Endothelial cell of umbilical vein (primary cell): ENCODE results near the gene TRIM42. TPM values are rescaled to one million over a fixed set of nuclear protein-coding genes. Genes with fewer than 3 reads are reported as not detected.

Source experiments
- BruUV-seq: library from RNA; stranded (reverse); fragments of 400-500 nt; replicated peaks from 2 replicates; lab custom pipeline; 2021; lab: Mats Ljungman, UMichigan
- CTCF ChIA-PET: fragments of 300-600, 350-600 bp; sonication (Branson Sonifier 250); formaldehyde crosslinking; loops from one replicate; lab custom pipeline; 2021; ENCODE audit warnings: antibody characterized with exemption, inconsistent platforms; lab: Charles Lee
- POLR2A ChIA-PET: fragments of 300-600, 350-600 bp; sonication (Branson Sonifier 250); formaldehyde crosslinking; loops from one replicate; lab custom pipeline; 2021; ENCODE audit warnings: antibody characterized with exemption, inconsistent platforms; lab: Charles Lee
- DNase-seq: peaks from one replicate; pipeline ENCODE4 v3.0.0-alpha.2; 2011; ENCODE audit warnings: low read depth, low spot score
- FAIRE-seq: peaks from 2 replicates; lab custom pipeline; 2011; peaks lifted over from hg19 to GRCh38; lab: Jason Lieb, UNC
- H2AFZ ChIP-seq: 2 replicates; pipeline ENCODE4 v1.6.0; 2012; ENCODE audit warnings: low read depth, low read length, control low read depth, inconsistent platforms
- H3K27ac ChIP-seq: 2 replicates; pipeline ENCODE4 v1.5.1; 2011; ENCODE audit warnings: low read depth, mild to moderate bottlenecking, control low read depth, low read length, moderate library complexity; ENCODE audit not compliant: insufficient read depth
- H3K27me3 ChIP-seq, 2 experiments: 2 replicates each; pipeline versions ENCODE4 v1.6.0 to v1.6.1; 2011; ENCODE audit warnings: low read length in 2 of 2, mixed read lengths in 1 of 2; ENCODE audit not compliant: control insufficient read depth in 2 of 2, insufficient read depth in 2 of 2
- H3K36me3 ChIP-seq, 2 experiments: 2 replicates in 1 of 2; 3 replicates in 1 of 2; pipeline ENCODE4 v1.5.1; 2011; ENCODE audit warnings: low read length in 2 of 2, mild to moderate bottlenecking in 1 of 2, moderate library complexity in 1 of 2; ENCODE audit not compliant: control insufficient read depth in 2 of 2, insufficient read depth in 2 of 2; ENCODE audit errors: extremely low read depth in 1 of 2
- H3K4me1 ChIP-seq: 3 replicates; pipeline ENCODE4 v1.5.1; 2011; ENCODE audit warnings: mild to moderate bottlenecking, low read length; ENCODE audit not compliant: control insufficient read depth, insufficient read depth; ENCODE audit errors: extremely low read depth
- H3K4me2 ChIP-seq: 2 replicates; pipeline ENCODE4 v1.6.1; 2011; ENCODE audit warnings: low read length, control low read depth, mixed read lengths; ENCODE audit not compliant: insufficient read depth
- H3K4me3 ChIP-seq, 3 experiments: fragments of 200-600 bp in 1 of 3; sonication (generic), shearing (Covaris generic) in 1 of 3; replicated peaks in 1 of 3; 2 replicates each; pipeline ENCODE4 v1.5.1; 2011 to 2016; ENCODE audit warnings: control low read depth in 3 of 3, low read length in 3 of 3, mild to moderate bottlenecking in 2 of 3, inconsistent platforms in 1 of 3, low read depth in 1 of 3, moderate library complexity in 1 of 3; ENCODE audit not compliant: insufficient read depth in 1 of 3
- H3K79me2 ChIP-seq: 2 replicates; pipeline ENCODE4 v1.6.0; 2012; ENCODE audit warnings: low read length, inconsistent platforms; ENCODE audit not compliant: control insufficient read depth, insufficient read depth
- H3K9ac ChIP-seq: replicated peaks from 2 replicates; pipeline ENCODE3; 2011; ENCODE audit warnings: low read length, control low read depth; ENCODE audit not compliant: insufficient read depth; ENCODE audit errors: extremely low read depth
- H3K9me1 ChIP-seq: replicated peaks from 3 replicates; pipeline ENCODE4 v1.6.0; 2011; ENCODE audit warnings: mild to moderate bottlenecking, low read length; ENCODE audit not compliant: control insufficient read depth, insufficient read depth; ENCODE audit errors: extremely low read depth
- H3K9me3 ChIP-seq: replicated peaks from 2 replicates; pipeline ENCODE4 v1.5.1; 2012; ENCODE audit warnings: low read length, inconsistent platforms; ENCODE audit not compliant: control insufficient read depth, insufficient read depth
- H4K20me1 ChIP-seq: replicated peaks from 2 replicates; pipeline ENCODE3; 2011; ENCODE audit warnings: mild to moderate bottlenecking, low read length; ENCODE audit not compliant: control insufficient read depth, insufficient read depth; ENCODE audit errors: extremely low read depth
- EZH2 ChIP-seq: IDR thresholded peaks from 2 replicates; pipeline ENCODE4 v1.6.1; 2012; ENCODE audit warnings: borderline replicate concordance, low read depth, mild to moderate bottlenecking, moderate library complexity, low read length, inconsistent platforms; ENCODE audit not compliant: severe bottlenecking
- FOS ChIP-seq: IDR thresholded peaks from 2 replicates; pipeline ENCODE4 v1.6.1; 2011; ENCODE audit warnings: mild to moderate bottlenecking, low read length, moderate library complexity, borderline replicate concordance; ENCODE audit not compliant: insufficient read depth
- GATA2 ChIP-seq: IDR thresholded peaks from 2 replicates; pipeline ENCODE4 v1.7.0; 2011; ENCODE audit warnings: low read depth, mild to moderate bottlenecking, moderate library complexity, mixed read lengths, low read length; ENCODE audit not compliant: insufficient read length, insufficient read depth
- POLR2A ChIP-seq: IDR thresholded peaks from 2 replicates; pipeline ENCODE4 v1.6.1; 2012; ENCODE audit warnings: low read depth, mild to moderate bottlenecking, control low read depth, low read length
- POLR2AphosphoS5 ChIP-seq: IDR thresholded peaks from 2 replicates; pipeline ENCODE4 v1.6.1; 2012; ENCODE audit warnings: low read depth, mild to moderate bottlenecking, control low read depth, low read length, moderate library complexity; ENCODE audit not compliant: insufficient read depth
- dilution Hi-C: fragments of 300-500 bp; cut with MboI; formaldehyde crosslinking; loops from one replicate; pipeline ENCODE4 v1.15.0; 2019; ENCODE audit warnings: low sequenced_read_pairs; ENCODE audit not compliant: extremely low pct_ligation_motif_present
- intact Hi-C: fragments of 100-400 bp; cut with micrococcal nuclease; formaldehyde crosslinking; loops from one replicate; pipeline ENCODE4 v1.10.0; 2022
- polyA plus RNA-seq, 4 experiments: library from polyadenylated mRNA; depleted of rRNA in 3 of 4; stranded (reverse) in 3 of 4; unstranded in 1 of 4; fragments of >200 nt; gene quantifications; 2 replicates each; pipeline versions ENCODE4 v1.2.1 to v1.2.3, GENCODE V29; 2011 to 2012; ENCODE audit warnings: missing spikeins in 1 of 4
- total RNA-seq: library from RNA; stranded (reverse); gene quantifications from 2 replicates; pipeline ENCODE4 v1.2.3, GENCODE V29; 2021
- TF ChIP-seq, protein P1 (sequence below): IDR thresholded peaks from 2 replicates; pipeline ENCODE4 v1.6.1; 2011; ENCODE audit not compliant: insufficient read depth, insufficient read length
- TF ChIP-seq, protein P2 (sequence below), 2 donors: IDR thresholded peaks; 1 replicate in 1 of 2; 2 replicates in 1 of 2; pipeline ENCODE4 v1.5.1; 2011; ENCODE audit warnings: low read length in 2 of 2, mild to moderate bottlenecking in 2 of 2, moderate library complexity in 2 of 2, control low read depth in 1 of 2, inconsistent platforms in 1 of 2, low read depth in 1 of 2; ENCODE audit not compliant: insufficient read depth in 1 of 2; ENCODE audit errors: extremely low read depth in 1 of 2

Gene TRIM42
- total and polyA plus RNA-seq, 2 donors (not counting 3 experiments of a cell fraction or from before 2014, with no cell fraction given) = not detected

DNA sequence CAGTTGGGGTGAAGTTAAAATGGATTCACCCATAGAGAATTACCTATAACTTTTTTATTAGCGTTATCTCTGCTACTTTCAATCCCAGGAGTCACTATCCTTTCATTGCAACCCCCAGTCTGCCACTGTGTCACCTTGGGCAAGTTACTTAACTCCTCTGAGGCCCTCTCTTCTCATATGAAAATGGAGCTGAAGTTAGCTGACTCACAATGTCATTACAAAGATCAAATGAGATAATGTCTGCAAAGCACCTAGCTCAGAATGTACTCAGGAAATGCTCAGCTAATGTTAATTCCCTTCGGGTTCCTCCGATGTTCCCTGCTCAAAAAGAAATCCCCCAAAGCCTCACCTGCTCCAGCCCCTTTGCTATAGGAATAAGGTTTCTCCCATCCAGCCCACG is 50.0 kb downstream of the TRIM42 start:
- Histone ChIP-seq H3K9me1 (no peaks in the 10 kb centered on the region), H3K4me1 (no peaks in the 10 kb centered on the region), H3K4me2 (no peak overlapping the region), H3K4me3 (no peak overlapping the region), H3K27ac (no peak overlapping the region), H3K9me3 (no peaks in the 10 kb centered on the region), H2AFZ (no peak overlapping the region), H3K79me2 (no peaks in the 10 kb centered on the region), H4K20me1 (no peaks in the 10 kb centered on the region), H3K36me3 (no peaks in the 10 kb centered on the region), H3K9ac (no peak overlapping the region), H3K27me3 (no peaks in the 10 kb centered on the region)
- POLR2A ChIA-PET = no interaction called here
- intact Hi-C loops = no loop called here
- no peak for FAIRE-seq
- no TSS peak for BruUV-seq
- TF ChIP-seq, protein P1, sequence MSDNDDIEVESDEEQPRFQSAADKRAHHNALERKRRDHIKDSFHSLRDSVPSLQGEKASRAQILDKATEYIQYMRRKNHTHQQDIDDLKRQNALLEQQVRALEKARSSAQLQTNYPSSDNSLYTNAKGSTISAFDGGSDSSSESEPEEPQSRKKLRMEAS = no peak
- CTCF ChIA-PET = no interaction called here
- dilution Hi-C loops = no loop called here
- DNase-seq = no peak

DNA sequence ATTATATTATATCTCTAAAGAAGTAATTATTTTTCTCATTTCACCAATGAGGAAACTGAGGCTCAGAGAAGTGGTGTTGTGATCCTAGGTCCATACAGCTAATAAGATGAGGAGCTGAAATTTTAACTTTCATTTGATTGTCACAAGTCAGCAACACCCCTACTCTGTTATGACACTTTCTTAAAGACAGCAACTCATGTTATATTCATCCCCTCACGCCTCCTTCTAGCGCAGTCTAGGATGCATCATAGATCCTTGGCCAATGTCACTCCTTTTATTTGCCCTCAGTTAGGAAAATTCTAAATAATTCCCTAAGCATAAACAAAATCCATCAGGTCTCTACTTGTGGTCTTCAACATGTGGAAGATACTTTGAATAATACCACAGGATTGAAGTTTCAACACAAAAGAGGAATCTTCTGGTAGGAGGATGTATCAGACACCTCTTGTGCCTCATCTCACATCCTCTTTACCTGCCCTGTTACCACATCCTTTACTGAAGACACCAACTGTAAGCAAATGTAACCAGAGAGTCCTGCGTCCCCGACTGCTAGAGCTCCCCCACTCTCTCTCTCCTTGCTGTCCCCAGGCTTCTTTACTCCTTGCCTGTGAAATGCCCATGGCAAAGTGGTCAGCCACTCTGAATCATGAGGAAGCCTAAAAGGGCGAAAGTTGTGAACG is 53.7 kb downstream of the TRIM42 start:
- dilution Hi-C loops = no loop called here
- Histone ChIP-seq H3K9me1 (no peaks in the 10 kb centered on the region), H4K20me1 (no peaks in the 10 kb centered on the region), H3K79me2 (no peaks in the 10 kb centered on the region), H3K9ac (no peak overlapping the region), H3K4me3 (no peak overlapping the region), H3K36me3 (no peaks in the 10 kb centered on the region), H3K27me3 (no peaks in the 10 kb centered on the region), H3K4me2 (no peak overlapping the region), H3K4me1 (no peaks in the 10 kb centered on the region), H2AFZ (no peak overlapping the region), H3K9me3 (no peaks in the 10 kb centered on the region), H3K27ac (no peak overlapping the region)
- no TSS peak for BruUV-seq
- CTCF ChIA-PET = no interaction called here
- FAIRE-seq = no peak
- POLR2A ChIA-PET = no interaction called here
- TF ChIP-seq POLR2A (no peak), EZH2 (no peak), POLR2AphosphoS5 (no peak), FOS (no peak), GATA2 (no peak)
- TF ChIP-seq, protein P2, sequence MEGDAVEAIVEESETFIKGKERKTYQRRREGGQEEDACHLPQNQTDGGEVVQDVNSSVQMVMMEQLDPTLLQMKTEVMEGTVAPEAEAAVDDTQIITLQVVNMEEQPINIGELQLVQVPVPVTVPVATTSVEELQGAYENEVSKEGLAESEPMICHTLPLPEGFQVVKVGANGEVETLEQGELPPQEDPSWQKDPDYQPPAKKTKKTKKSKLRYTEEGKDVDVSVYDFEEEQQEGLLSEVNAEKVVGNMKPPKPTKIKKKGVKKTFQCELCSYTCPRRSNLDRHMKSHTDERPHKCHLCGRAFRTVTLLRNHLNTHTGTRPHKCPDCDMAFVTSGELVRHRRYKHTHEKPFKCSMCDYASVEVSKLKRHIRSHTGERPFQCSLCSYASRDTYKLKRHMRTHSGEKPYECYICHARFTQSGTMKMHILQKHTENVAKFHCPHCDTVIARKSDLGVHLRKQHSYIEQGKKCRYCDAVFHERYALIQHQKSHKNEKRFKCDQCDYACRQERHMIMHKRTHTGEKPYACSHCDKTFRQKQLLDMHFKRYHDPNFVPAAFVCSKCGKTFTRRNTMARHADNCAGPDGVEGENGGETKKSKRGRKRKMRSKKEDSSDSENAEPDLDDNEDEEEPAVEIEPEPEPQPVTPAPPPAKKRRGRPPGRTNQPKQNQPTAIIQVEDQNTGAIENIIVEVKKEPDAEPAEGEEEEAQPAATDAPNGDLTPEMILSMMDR (IDR thresholded peaks at IDR 0.05; ENCODE audit: extremely low read depth in 1 of 2, insufficient read depth in 1 of 2, low read depth in 1 of 2, low read length in 2 of 2) = no peak
- TF ChIP-seq, protein P1 = no peak
- no peak for DNase-seq
- intact Hi-C loops = no loop called here
